Measurements from ENCODE around the gene SETD2.
"Not testable (repeated sequence)": the region's sequence is repeated elsewhere in the genome, so short reads cannot be mapped to it uniquely, and the experiment has no call there.

Gene SETD2

DNA sequence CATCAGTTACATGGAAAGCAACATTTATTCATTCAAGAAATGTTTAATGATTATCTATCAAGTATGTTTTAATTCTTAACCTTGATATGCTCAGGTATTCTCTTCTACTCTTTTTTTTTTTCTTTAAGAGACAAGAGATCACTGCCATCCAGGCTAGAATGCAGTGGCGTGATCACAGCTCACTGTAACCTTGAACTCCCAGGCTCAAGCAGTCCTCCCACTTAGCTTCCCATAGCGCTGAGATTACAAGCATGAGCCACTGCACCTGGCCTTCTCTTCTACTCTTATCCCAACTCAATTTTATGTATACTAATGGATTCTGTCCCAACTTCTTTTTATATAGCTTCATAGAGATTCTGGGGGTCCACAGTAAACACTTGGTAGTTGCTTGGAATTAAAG, 50.9 kb downstream of the SETD2 start:
- no peak overlapping the region for H3K4me3 ChIP-seq
- H3K27ac ChIP-seq, result no peak overlapping the region

GRCh38 chr3:47109393-47109792, 54.5 kb downstream of the SETD2 start:
- no peak overlapping the region for H3K27ac ChIP-seq
- H3K4me3 ChIP-seq, result no peak overlapping the region

GRCh38 chr3:47108546-47108945, 55.4 kb downstream of the SETD2 start:
- Histone ChIP-seq H3K4me3 (no peak overlapping the region), H3K27ac (no peak overlapping the region)

- Histone ChIP-seq H3K4me3 (no peak overlapping the region), H3K27ac (no peak overlapping the region)
Measured at GRCh38 chr3:47104259-47104658, 59.7 kb downstream of the SETD2 start.

DNA sequence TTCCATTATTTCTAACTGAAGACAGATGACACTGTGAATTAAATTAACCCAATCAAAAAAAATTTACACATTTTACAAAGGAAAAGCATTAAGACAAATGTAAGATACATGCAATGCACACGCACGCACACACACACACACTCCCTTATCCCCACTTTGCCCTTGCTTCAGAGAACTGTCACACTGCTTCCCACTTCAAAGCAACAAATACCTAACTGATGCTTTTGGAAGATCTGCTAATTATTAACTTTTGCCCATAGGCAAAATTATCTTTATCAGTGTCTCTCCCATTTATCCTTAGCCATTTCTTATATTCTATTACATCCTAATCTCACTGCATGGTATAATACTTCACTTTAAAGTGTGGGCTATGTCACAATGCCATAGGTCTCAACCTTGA, 60.3 kb downstream of the SETD2 start:
- H3K27ac ChIP-seq, result no peak overlapping the region
- H3K4me3 ChIP-seq, result no peak overlapping the region

DNA sequence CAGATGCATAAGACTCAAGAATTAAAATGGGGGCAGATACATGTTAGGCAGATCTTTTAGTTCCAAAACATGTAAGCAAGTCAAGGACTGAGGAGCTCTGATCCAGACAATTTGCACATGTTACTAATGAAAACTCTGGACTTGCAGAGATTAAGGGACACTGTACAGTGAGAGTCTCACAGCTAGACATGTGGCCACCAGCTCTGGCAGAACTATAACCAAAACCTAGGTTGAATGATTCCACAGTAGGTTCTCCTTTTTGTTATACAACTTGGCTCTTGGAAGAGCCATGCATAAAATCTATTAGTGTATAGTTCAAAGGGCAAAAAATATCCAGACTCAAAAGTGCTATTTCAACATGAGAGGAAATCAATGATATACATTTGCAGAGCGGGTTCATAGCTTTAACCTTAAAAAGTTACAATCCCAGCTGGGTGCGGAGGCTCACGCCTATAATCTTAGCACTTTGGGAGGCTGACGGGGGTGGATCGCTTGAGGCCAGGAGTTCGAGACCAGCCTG, 61.8 kb downstream of the SETD2 start:
- H3K4me3 ChIP-seq, result no peak overlapping the region
- H3K27ac ChIP-seq, result no peak overlapping the region

- Histone ChIP-seq H3K27ac (peak overlapping the region in 1 of 21 experiments; percentile 6), H3K4me3 (no peak overlapping the region)
Measured at GRCh38 chr3:47098910-47099309, 65.0 kb downstream of the SETD2 start.

- no peak overlapping the region for H3K4me3 ChIP-seq
Measured at GRCh38 chr3:47097864-47098263, 66.0 kb downstream of the SETD2 start.

DNA sequence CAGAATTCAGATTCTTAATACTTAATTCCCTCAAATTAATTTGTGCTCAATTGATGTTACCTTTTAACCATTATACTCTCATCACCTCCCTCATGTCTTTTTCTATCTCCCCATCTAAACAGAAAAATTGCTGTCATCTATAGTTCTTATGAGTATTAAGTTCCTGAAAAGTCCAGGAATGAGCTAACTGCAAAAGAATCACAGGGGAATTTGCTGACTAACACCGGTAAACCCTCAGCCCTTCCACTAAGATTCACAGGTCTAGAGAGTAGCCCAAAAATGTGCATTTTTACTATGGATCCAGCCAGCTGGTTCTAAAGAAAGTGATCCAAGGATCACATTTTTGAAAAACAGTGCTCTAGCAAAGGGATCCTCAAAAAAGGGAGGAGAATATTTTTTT, 67.0 kb downstream of the SETD2 start:
- H3K27ac ChIP-seq, result peak overlapping the region in 1 of 21 experiments; percentile 21

More at GRCh38 chr3:47097864-47098263, 66.0 kb downstream of the SETD2 start:
- no peak overlapping the region for H3K27ac ChIP-seq

GRCh38 chr3:47092090-47092489, 71.8 kb downstream of the SETD2 start:
- H3K27ac ChIP-seq, result no peak overlapping the region
- H3K4me3 ChIP-seq, result no peak overlapping the region

More for the DNA sequence above, 67.0 kb downstream of the SETD2 start:
- H3K4me3 ChIP-seq, result no peak overlapping the region

- Histone ChIP-seq H3K27ac (no peak overlapping the region), H3K4me3 (no peak overlapping the region)
Measured at GRCh38 chr3:47089630-47090029, 74.3 kb downstream of the SETD2 start.

DNA sequence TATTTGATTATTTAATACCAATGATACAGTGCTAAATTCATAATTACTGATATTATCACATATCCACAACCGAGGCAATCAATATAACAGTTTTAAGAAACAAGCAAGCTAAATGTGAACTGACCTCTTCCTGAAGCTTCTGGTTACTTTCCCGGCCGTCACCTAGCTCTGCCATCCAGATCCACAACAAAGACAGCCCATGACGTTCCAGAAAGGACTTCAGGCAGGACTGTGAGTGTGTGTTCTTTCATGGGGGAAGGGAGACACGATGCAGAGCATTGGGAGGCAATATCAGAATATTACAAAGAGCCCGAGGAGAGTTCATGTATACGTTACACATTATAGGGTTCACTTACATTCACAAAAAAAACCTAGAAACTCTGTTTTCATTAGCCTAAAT, 77.8 kb downstream of the SETD2 start:
- Histone ChIP-seq H3K4me3 (no peak overlapping the region), H3K27ac (no peak overlapping the region)

DNA sequence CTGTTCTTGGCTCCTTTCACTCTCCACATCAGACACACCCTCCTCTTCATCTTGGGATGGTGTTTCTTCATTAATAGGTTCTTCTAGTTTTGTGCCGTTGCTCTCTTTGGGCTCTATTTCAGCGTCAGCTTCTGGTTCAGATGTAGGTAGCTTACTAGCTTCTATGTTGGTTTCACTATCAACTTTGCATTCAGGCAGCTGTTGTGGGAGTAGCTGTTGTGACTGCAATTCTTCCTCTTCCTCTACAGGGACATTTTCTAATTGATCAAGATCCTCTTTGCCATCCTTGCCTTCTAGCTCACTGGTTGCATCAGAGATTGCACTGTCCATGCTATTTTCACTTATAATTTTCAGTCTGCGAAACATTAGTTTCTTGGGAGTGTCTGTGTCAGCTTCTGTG, 80.1 kb downstream of the SETD2 start:
- no peak overlapping the region for H3K4me3 ChIP-seq
- peak overlapping the region in 1 of 21 experiments; percentile 35 for H3K27ac ChIP-seq

DNA sequence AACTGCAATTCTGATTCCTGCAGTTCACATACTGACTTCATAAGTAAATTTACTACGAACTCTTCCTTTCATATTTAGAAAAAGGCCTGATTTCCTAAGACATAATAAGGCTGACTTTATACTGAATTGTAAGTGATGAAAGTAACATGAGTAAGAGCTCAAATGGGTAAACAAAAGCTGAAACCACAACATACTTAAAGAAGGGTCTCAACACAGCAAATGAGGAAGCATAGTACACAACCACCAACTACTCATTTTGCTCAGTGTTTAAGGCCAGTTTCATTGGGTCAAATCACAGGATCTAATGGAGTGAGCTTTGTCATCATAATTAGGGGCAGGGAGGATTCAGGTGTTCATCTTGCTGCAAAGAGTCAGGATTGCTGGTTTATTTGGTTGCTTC, 81.4 kb downstream of the SETD2 start:
- Histone ChIP-seq H3K4me3 (no peak overlapping the region), H3K27ac (no peak overlapping the region)

DNA sequence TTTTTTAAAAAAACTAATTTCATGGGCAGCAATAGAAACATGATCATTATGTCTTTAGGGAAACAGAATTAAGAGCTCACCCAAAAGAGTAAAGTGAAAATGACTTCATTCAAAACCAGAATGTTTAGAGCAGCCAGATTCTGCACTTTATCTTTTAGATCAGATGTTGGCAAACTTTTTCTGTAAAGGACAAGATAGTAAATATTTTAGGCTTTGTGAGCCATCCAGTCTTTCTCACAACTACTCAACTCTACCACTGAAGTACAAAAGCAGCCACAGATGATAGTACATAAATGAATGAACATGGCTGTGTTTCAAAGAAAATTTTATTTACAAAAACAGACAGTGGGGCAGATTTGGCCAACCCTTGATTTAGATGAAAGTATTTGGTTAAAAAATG, 84.5 kb downstream of the SETD2 start:
- Histone ChIP-seq H3K27ac (no peak overlapping the region), H3K4me3 (no peak overlapping the region)

DNA sequence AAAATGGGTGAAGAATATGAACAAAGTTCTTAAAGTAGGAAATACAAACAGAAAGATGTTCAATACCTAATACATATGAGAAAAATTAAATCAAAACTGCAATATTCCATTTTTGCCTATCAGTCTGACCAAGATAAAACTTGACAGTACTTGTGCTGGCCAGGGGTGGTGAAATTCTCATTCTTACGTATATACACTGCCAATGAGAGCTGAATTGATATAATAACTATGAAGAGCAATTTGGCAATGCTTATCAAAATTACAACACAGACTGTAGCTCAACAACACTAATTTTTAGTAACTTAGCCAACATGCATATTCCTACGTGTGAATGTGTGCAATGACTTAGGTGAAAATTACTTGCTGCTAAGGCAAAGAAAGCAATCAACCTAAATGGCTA, 90.2 kb downstream of the SETD2 start:
- Histone ChIP-seq H3K27ac (peak overlapping the region in 1 of 21 experiments; percentile 22), H3K4me3 (no peak overlapping the region)

DNA sequence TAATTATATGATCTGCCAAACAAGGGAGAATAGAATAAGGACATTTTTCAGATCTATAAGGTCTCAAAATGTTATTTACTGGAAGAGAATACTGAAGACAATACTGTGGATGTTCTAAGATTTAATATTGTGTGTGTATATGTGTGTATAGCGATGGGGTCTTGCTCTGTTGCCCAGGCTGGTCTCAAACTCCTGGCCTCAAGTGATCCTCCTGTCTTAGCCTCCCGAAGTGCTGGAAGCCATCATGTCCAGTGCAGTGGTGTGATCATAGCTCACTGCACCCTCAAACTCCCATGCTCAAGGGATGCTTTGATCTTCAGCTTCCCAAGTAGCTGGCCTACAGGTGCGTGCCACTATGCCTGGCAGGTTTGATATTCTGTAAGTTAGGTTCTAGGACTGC, 93.1 kb downstream of the SETD2 start:
- Histone ChIP-seq H3K27ac (no peak overlapping the region), H3K4me3 (no peak overlapping the region)

DNA sequence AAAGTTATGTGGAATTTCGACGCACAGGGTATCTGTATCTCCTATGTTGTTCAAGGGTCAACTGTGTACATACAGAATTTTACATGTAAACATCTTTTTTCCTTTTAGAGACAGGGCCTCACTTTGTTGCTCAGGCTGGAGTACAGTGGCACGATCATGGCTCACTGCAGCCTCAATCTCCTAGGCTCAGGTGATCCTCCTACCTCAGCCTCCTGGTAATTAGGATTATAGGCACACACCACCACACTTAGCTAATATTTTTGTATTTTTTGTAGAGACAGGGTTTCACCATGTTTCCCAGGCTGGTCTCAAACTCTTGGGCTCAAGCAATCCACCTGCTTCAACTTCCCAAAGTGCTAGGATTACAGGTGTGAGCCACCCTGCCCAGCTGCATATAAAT, 97.7 kb downstream of the SETD2 start:
- not testable (repeated sequence) for H3K4me3 ChIP-seq, H3K27ac ChIP-seq

DNA sequence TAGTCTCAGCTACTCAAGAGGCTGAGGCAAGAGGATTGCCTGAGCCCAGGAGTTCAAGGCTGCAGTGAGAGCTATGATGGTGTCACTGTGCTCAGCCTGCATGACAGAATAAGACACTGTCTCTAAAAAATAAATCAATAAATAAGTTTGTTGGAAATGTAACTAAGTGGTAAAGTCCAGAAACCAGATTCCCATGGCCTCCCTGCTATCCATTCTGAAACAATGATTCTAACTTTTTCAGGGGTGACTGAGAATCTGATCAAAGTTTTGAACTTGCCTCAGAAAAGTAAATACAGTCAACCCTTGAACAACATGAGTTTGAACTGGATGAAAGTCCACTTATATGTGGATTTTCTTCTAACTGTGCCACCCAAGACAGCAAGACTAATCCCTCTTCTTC, 98.2 kb downstream of the SETD2 start:
- H3K27ac ChIP-seq, result no peak overlapping the region

DNA sequence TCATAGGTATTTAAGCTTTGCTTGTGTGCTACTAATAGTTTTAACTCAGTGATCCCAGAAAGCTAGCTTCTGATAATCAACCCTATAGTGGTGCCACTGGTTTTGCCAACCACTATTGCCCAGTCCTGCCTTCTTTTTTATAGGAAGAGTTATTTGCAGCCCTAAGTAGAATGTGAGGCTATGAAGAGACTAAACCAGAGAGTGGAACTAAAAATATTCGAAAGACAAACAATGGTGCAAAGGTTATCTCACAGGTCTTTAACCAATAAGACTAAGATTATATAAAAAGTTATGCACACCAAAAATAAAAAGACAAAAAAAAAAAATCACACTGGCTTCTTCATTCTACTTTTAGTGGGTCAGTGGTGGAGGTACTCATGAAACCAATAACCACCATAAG, 98.9 kb downstream of the SETD2 start:
- H3K27ac ChIP-seq, result no peak overlapping the region
- no peak overlapping the region for H3K4me3 ChIP-seq

More for the DNA sequence above, 98.2 kb downstream of the SETD2 start:
- no peak overlapping the region for H3K4me3 ChIP-seq

- Histone ChIP-seq H3K4me3 (no peak overlapping the region), H3K27ac (peak overlapping the region in 2 of 21 experiments; percentile 13 to 19)
Measured at GRCh38 chr3:47057212-47057671, 106.7 kb downstream of the SETD2 start.

DNA sequence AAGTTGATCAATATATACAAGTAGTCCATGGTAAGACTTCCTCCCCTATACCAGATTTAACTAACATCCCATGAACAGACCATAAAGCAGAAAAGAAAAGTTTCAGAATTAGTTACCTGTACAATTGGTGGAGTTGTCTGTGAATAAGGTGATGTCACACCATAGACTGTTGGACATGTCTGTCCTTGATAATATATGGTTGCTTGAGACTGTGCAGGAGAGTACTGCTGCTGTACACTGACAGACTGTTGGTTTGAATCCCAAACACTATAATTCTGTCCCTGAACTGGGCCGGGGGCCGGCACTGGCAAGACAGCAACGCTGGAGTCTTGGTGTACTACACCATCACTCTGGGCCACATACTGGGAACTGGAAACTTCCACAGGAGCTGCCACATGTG, 107.2 kb downstream of the SETD2 start:
- Histone ChIP-seq H3K4me3 (no peak overlapping the region), H3K27ac (peak overlapping the region in 2 of 21 experiments; percentile 13 to 19)

All from skin epidermis (tissue), 12 donors.